Activated naive CD8-positive, alpha-beta T cell treated with anti-CD3 and anti-CD28 coated beads, Interleukin-2, amount 50 U/mL, for 16 hours (primary cell): ENCODE results near the gene MAGEA11.
"Not testable (repeated sequence)": the region's sequence is repeated elsewhere in the genome, so short reads cannot be mapped to it uniquely, and the experiment has no call there.

ENCODE experiments used
- DNase-seq: peaks from one replicate; pipeline ENCODE4 v3.0.0-alpha.2; 2020; ENCODE audit warnings: low read depth, low spot score

The MAGEA11 gene

DNA sequence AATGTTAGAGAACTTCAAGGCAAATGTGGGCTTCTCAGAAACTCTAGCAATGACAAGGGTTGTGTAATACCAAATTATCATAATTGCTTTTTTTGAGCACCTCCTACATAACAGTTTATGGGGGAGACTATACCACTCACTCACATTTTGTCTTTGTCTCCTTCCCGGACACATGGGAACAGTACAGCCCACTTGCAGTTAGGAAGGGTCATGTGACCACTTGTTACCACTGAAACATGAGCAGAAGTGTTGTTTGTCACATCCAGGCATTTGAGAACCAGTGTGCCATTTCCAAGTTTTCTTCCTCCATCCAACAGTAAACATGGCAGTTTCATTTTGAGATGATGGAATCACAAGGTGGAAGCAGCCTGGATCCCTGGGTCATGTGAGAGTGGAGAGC, 6.9 kb downstream of the MAGEA11 start:
- no peak for DNase-seq

- no peak for DNase-seq
Observed at GRCh38 chrX:149720021-149720689, 8.3 kb downstream of the MAGEA11 start.

DNA sequence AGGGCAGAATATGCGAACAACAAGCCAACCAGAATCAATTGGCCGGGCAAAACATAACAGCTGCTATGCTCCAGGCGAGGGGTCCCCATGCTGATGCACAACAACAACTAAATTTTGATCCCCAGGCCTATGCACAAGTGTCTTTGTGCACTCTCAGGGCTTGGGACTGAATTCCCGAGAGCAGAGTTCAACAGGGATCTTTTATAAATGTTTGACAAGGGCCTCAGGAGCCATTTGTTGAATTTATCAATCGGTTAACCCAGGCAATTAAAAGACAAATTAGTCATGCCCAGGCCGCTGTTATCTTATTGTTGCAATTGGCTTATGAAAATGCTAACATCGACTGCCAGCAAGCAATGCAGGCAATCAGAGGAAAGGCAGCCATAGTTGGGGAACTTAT, 9.4 kb downstream of the MAGEA11 start:
- not testable (repeated sequence) for DNase-seq

DNA sequence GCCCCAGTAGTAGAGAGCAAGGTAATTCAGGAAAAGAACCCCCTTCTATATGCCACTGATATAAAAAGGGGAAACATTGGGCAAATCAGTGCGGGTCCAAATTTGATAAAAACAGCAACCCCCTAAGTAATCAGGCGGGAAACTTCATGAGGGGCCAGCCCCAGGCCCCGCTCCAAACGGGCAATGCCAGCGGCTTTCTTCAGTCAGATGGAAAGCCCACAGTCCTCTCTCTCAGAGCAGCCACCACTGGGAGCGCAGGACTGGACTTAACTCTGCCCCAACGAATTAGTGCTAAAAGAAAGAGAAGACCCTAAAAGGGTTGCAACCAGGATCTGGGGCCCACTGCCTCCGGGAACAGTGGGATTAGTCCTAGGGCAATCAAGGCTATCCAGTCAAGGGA, 9.9 kb downstream of the MAGEA11 start:
- no peak for DNase-seq

DNA sequence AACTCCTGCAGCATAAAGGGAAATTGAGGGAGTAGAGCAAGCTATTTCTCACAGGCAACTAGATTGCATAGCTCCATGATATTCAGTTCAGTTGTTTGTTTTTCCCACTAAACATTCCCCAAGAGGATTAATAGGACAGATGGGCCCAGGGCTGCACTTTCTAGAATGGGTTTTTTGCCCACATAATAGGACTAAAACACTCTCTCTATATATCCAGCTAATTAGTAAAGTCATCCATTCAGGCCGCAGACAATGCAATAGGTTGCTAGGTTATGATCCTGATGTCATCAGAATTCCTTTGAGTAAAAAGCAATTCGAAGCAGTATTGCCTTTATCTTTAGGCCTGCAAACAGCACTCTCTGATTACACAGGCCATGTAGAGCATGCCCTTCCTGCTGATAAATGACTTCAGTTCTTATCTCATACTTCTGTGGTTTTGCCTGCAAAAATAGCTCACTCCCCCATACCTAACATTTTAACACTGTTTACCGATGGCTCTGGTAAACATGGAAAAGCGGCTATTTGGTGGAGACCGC, 11.8 kb downstream of the MAGEA11 start:
- not testable (repeated sequence) for DNase-seq

GRCh38 chrX:149727308-149727707, 15.4 kb downstream of the MAGEA11 start:
- DNase-seq = not testable (repeated sequence)

- DNase-seq = not testable (repeated sequence)
Observed at GRCh38 chrX:149742269-149742668, 30.4 kb downstream of the MAGEA11 start.

- not testable (repeated sequence) for DNase-seq
Observed at GRCh38 chrX:149746390-149747007, 34.6 kb downstream of the MAGEA11 start.

- no peak for DNase-seq
Observed at GRCh38 chrX:149757206-149758067, 45.6 kb downstream of the MAGEA11 start.

- no peak for DNase-seq
Observed at GRCh38 chrX:149758068-149758714, 46.3 kb downstream of the MAGEA11 start.

GRCh38 chrX:149758715-149759078, 46.8 kb downstream of the MAGEA11 start:
- DNase-seq = not testable (repeated sequence)

DNA sequence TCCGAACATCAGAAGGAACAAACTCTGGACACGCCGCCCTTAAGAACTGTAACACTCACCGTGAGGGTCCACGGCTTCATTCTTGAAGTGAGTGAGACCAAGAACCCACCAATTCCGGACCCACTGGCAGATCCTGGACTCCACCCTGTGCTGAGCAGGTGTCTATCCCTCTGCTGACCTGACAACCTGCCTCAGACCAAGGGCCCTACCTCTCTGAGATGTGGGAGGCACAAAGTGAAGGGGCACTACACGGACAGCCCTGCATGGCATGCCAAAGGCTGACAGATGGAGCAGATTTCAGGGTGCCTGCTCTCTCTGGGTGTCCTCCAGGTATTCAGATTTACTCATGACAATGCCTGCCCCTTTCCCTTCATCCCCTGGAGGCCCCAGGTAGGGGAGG, 48.0 kb downstream of the MAGEA11 start:
- no peak for DNase-seq

GRCh38 chrX:149760965-149761364, 49.1 kb downstream of the MAGEA11 start:
- no peak for DNase-seq

DNA sequence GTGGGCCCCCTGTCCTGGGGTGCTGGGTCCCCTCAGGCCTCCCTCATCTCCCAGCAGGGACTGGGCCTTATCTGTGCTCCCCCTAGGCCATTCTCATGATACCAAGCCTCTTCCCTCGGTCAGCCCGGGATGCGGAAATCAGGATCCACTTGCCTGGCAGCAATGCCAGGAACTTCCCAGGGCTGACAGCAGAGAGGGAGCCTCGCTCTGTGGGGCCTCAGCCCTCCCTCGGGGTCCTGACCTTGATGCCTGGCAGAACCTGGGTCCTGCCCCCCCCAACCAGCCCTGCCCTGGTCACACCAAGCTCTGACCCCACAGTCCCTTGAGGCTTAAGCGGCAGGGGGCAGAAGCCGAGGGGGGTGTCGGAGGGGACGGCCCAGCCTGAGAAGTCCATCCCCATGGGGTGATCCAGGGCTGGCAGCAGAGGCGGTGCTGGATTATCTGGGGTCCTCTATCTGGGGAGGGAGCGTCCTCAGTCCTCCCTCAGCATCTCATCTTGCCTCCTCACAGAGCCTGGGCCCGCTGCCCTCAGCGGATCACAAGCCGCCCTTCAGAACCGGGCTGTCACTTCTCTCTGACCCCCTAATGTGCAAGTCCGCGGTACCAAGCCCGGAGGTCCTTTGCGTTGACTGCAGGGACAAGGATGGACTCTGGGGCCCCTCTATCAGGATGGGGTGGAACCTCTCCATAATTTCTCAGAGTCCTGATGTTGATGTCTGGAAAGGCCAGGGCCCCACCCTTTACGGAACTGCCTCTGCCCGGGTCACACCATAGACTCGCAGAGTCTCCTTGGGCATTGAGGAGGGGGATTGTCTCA, 50.2 kb downstream of the MAGEA11 start:
- not testable (repeated sequence) for DNase-seq

DNA sequence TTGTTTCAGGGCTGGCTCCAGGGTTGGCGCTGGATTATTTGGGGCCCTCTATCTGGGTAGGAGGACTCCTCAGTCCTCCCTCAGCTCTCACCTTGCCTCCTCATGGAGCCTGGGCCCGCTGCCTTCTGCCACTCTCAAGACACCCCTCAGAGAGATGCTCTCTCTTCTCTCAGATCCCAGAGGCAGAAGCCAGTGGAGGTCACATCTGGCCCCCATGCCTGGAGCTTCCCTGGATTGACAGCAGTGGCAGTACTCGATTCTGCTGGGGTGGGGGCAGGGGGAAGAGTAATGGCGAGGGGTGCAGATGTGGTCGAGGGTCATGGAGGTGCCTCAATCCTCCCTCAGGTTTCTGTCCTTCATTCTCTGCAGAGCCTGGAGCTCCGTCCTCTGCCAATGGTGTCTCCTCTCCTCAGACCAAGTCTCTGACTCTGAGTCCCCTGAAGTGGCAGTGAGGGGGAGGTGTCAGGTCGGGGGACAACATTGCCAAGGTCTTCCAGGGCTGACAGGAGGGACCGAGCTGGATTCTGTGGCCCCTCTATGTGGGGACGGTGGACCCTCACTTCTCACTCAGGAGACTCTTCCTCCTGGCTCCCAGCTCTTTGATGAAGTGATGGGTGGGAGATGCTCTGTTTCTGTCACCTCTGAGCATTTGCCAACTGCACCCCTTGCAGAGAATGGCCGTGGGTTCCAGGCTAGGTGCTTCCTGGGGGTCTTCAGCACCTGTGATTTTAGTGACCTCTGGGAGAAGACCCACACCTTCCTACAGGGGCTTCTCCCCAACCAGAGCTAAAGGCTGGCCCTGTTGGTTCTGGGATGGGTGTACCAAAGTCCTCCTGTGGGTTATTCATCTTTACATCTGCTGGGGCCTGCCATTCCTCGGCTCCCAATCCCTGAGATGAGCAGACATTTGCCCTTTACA, 51.1 kb downstream of the MAGEA11 start:
- DNase-seq = no peak
